ENCODE measurements around the gene RDH14.

The RDH14 gene

DNA sequence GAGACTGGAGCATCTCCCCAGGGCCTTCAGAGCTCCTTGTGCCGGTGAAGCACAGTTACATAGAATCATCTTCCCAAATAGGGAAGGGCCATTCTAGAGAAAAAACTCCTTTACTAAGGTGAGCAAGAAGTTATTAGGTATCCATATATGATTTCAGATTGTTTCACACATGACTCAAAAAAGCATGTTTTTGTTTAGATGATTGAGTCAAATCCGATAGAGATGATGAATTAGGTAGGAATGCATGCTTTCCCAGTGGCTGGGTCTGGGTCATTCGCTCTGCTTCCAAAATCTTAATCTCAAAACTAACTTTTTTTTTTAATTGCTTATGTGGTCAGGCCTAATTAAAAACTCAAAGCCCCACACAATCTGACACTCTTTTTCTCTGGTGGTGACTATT is 25.1 kb upstream of the RDH14 start:
- Histone ChIP-seq H3K27ac (no peak overlapping the region), H3K27me3 (no peaks in the 10 kb centered on the region), H3K4me3 (ENCODE audit: low read depth in 1 of 2, low read length in 1 of 2) (no peak overlapping the region), H3K36me3 (no peaks in the 10 kb centered on the region), H3K9me3 (no peaks in the 10 kb centered on the region), H3K4me1 (ENCODE audit: control insufficient read depth in 1 of 2, insufficient read depth in 1 of 2, low read depth in 1 of 2, low read length in 1 of 2) (no peaks in the 10 kb centered on the region)
- TF ChIP-seq, protein P1, sequence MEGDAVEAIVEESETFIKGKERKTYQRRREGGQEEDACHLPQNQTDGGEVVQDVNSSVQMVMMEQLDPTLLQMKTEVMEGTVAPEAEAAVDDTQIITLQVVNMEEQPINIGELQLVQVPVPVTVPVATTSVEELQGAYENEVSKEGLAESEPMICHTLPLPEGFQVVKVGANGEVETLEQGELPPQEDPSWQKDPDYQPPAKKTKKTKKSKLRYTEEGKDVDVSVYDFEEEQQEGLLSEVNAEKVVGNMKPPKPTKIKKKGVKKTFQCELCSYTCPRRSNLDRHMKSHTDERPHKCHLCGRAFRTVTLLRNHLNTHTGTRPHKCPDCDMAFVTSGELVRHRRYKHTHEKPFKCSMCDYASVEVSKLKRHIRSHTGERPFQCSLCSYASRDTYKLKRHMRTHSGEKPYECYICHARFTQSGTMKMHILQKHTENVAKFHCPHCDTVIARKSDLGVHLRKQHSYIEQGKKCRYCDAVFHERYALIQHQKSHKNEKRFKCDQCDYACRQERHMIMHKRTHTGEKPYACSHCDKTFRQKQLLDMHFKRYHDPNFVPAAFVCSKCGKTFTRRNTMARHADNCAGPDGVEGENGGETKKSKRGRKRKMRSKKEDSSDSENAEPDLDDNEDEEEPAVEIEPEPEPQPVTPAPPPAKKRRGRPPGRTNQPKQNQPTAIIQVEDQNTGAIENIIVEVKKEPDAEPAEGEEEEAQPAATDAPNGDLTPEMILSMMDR (IDR thresholded peaks at IDR 0.05), result no peak

DNA sequence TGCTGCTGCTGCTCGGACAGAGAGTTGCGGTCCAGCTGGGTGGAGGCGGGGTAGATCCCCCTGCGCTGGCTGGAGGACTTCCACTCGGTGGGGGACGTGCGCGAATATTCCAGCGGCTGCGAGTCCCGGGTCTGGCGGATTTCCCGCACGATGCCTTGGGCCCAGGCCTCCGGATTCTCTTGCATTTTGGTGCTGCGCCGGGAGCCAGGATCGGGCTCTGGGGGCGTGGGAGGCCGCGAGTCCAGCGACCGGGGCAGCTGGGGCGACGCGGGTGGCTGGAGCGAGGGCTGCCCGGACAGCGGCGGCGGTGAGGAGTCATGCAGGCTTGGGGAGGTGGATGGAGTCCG is 24.1 kb upstream of the RDH14 start:
- TF ChIP-seq, protein P1 (IDR thresholded peaks at IDR 0.05), result no peak
- no peak overlapping the region for H3K27ac ChIP-seq

DNA sequence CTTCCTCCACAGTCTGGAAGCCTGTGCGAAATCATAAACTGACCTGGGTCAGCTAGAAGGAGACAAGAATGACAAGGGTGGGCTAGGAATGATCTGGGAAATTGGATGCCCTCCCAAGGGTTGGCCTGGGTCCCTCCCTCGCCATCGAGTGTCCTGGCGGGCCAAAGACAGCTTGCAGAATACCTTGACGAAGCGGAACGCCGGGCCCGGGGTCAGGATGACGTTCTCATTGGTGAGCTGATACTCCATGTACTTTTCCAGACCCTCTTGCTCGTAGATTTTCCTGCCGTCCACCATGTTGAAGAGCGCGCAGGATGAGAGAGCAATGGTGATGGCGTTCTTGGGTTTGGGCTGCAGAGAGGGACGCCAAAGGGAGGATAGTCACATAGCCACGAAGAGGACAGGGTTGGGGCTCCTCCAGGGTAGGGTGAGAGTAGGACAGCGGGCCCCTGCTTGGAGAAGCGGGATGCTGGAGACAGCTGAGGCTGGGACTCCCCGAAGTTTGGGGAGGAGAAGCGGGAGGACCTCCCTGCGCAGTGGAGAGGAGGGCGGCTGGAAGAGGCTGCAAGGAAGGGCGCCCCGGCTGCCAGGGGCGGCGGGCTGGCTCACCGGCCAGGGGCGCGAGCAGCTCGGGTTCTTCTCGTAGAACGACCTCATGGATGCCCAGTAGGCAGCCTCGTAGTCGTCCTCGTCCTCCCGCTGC is 23.6 kb upstream of the RDH14 start:
- no peaks in the 10 kb centered on the region for H3K9me3 ChIP-seq
- no peak overlapping the region for H3K27ac ChIP-seq
- TF ChIP-seq, protein P1 (IDR thresholded peaks at IDR 0.05), result no peak
- H3K36me3 ChIP-seq, result no peaks in the 10 kb centered on the region
- no peaks in the 10 kb centered on the region for H3K4me1 ChIP-seq (ENCODE audit: control insufficient read depth in 1 of 2, insufficient read depth in 1 of 2, low read depth in 1 of 2, low read length in 1 of 2)
- H3K4me3 ChIP-seq (ENCODE audit: low read depth in 1 of 2, low read length in 1 of 2), result no peak overlapping the region
- no peaks in the 10 kb centered on the region for H3K27me3 ChIP-seq

More for the DNA sequence above, 24.1 kb upstream of the RDH14 start:
- Histone ChIP-seq H3K36me3 (no peaks in the 10 kb centered on the region), H3K4me3 (ENCODE audit: low read depth in 1 of 2, low read length in 1 of 2) (no peak overlapping the region), H3K4me1 (ENCODE audit: control insufficient read depth in 1 of 2, insufficient read depth in 1 of 2, low read depth in 1 of 2, low read length in 1 of 2) (no peaks in the 10 kb centered on the region), H3K9me3 (no peaks in the 10 kb centered on the region), H3K27me3 (no peaks in the 10 kb centered on the region)

GRCh38 chr2:18580606-18581005 is 20.2 kb upstream of the RDH14 start:
- Histone ChIP-seq H3K36me3 (no peaks in the 10 kb centered on the region), H3K9me3 (no peaks in the 10 kb centered on the region), H3K4me3 (ENCODE audit: low read depth in 1 of 2, low read length in 1 of 2) (no peak overlapping the region), H3K27me3 (no peaks in the 10 kb centered on the region), H3K27ac (no peak overlapping the region), H3K4me1 (ENCODE audit: control insufficient read depth in 1 of 2, insufficient read depth in 1 of 2, low read depth in 1 of 2, low read length in 1 of 2) (no peaks in the 10 kb centered on the region)
- TF ChIP-seq, protein P1 (IDR thresholded peaks at IDR 0.05), result no peak

DNA sequence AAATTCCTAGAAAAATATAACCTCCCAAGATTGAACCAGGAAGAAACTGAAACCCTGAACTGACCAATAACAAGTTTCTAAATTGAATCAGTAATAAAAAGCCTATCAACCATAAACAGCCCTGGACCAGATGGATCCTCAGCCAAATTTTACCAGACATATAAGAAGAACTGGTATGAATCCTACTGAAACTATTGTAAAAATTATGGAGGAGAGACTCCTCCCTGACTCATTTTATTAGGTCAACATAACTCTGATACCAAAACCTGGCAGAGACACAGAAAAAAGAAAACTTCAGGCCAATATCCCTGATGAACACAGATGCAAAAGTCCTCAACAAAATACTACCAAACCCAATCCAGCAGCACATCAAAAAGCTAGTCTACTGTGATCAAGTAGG is 17.6 kb upstream of the RDH14 start:
- Histone ChIP-seq H3K27me3 (no peaks in the 10 kb centered on the region), H3K4me1 (ENCODE audit: control insufficient read depth in 1 of 2, insufficient read depth in 1 of 2, low read depth in 1 of 2, low read length in 1 of 2) (no peaks in the 10 kb centered on the region), H3K9me3 (no peaks in the 10 kb centered on the region), H3K4me3 (ENCODE audit: low read depth in 1 of 2, low read length in 1 of 2) (no peak overlapping the region), H3K27ac (no peak overlapping the region), H3K36me3 (no peaks in the 10 kb centered on the region)
- TF ChIP-seq, protein P1 (IDR thresholded peaks at IDR 0.05), result no peak

Data from neutrophil (primary cell).